Duodenal mucosa (tissue), 2 donors: ENCODE results near the gene SMPD3.

ENCODE experiments used
- H3K27ac ChIP-seq: one replicate; pipeline ENCODE4 v1.7.0; 2013; ENCODE audit warnings: low read depth, low read length
- H3K27me3 ChIP-seq, 2 donors: one replicate each; pipeline ENCODE4 v1.7.0; 2013; ENCODE audit warnings: low read length in 2 of 2, control low read depth in 1 of 2; ENCODE audit not compliant: insufficient read depth in 2 of 2, control insufficient read depth in 1 of 2
- H3K36me3 ChIP-seq, 2 donors: one replicate each; pipeline ENCODE4 v1.7.0; 2013; ENCODE audit warnings: low read length in 2 of 2, control low read depth in 1 of 2; ENCODE audit not compliant: insufficient read depth in 2 of 2, control insufficient read depth in 1 of 2
- H3K4me1 ChIP-seq, 2 donors: one replicate each; pipeline ENCODE4 v1.7.0; 2013; ENCODE audit warnings: low read length in 2 of 2, control low read depth in 1 of 2; ENCODE audit not compliant: insufficient read depth in 2 of 2, control insufficient read depth in 1 of 2
- H3K4me3 ChIP-seq, 2 donors: one replicate each; pipeline ENCODE4 v1.7.0; 2013; ENCODE audit warnings: low read length in 2 of 2, low read depth in 1 of 2
- H3K9ac ChIP-seq, 2 donors: one replicate each; pipeline ENCODE4 v1.7.0; 2013; ENCODE audit warnings: low read length in 2 of 2, low read depth in 1 of 2
- H3K9me3 ChIP-seq, 2 donors: one replicate each; pipeline ENCODE4 v1.7.0; 2013; ENCODE audit warnings: low read length in 2 of 2, control low read depth in 1 of 2; ENCODE audit not compliant: control insufficient read depth in 1 of 2

The SMPD3 gene

DNA sequence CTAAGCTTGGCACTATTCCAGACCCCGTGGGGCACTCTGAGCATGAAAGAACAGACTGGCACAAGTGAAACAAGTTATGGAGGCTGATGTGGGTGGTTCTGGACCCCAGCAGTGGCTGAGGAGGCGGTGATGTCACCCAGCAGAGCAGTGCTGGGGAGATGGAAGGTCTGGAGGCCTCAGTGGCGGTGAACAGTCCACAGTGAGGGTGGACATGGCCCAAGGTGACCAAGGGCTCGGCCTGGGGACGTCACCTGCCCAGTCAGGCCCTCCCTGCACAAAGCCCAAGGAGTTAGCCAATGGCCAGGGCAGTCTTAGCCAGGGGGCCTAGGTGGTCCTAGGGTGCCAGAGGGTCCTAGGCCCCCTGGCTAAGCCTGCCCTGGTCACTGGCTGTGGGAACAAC lies 24.5 kb downstream of the SMPD3 start:
- peaks cover 16 to 22% of the 10 kb centered on the region in 2 donors for H3K4me1 ChIP-seq
- no peaks in the 10 kb centered on the region for H3K9me3 ChIP-seq
- H3K27me3 ChIP-seq = no peaks in the 10 kb centered on the region
- no peak overlapping the region for H3K27ac ChIP-seq
- no peaks in the 10 kb centered on the region for H3K36me3 ChIP-seq
- H3K9ac ChIP-seq = no peak overlapping the region
- H3K4me3 ChIP-seq = no peak overlapping the region

DNA sequence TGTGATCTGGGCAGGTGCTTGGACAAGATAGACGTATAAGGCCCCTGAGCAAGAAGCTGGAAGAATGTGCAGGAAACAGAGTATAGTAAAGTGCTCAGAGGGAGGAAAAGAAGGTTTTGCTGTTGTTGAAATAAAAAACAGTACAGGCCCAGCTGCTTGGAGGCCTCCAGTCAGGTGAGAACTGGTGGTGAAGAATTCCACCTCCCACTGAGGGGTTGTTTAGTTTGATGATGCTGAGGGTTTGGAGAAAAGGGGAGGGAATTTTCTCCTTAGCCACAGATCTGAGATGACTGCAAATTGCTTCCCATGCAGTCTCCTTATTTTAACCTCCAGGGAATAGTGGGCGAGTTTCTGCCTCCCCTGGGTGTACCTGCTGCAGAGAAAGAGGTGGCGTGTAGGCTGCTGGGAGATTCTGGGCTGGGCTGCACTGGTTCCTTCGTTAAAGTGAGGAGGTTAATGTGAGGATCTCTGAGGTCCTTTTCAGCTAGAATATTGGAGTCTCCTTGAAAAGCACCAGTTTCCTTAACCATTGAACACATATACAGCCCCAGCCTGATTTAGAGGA lies 25.8 kb downstream of the SMPD3 start:
- Histone ChIP-seq H3K27ac (no peak overlapping the region), H3K4me1 (peaks cover 29 to 35% of the 10 kb centered on the region in 2 donors), H3K27me3 (no peaks in the 10 kb centered on the region), H3K9ac (no peak overlapping the region), H3K36me3 (no peaks in the 10 kb centered on the region), H3K9me3 (no peaks in the 10 kb centered on the region), H3K4me3 (no peak overlapping the region)

DNA sequence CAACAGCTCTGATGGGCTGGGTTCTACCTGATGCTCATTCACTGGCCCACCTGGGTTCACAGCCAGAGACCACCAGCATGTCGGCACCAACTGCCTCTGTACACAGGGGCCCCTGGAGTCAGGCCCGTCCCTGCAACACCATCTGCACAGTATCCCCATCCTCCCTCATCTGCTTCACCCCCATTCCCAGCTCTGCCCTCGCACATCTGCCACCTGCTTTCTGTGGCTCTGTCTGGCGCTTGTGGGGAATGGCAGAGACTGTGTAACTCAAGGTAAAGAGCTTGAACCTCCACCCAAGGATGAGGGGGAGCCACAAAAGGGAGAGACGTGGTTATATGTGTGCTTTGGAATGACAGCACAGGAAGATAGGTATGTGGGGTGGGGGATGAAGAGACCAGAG lies 27.2 kb downstream of the SMPD3 start:
- no peak overlapping the region for H3K9ac ChIP-seq
- H3K4me1 ChIP-seq = peaks cover 43 to 44% of the 10 kb centered on the region in 2 donors
- H3K9me3 ChIP-seq = no peaks in the 10 kb centered on the region
- H3K27ac ChIP-seq = no peak overlapping the region
- H3K27me3 ChIP-seq = no peaks in the 10 kb centered on the region
- no peak overlapping the region for H3K4me3 ChIP-seq
- no peaks in the 10 kb centered on the region for H3K36me3 ChIP-seq

DNA sequence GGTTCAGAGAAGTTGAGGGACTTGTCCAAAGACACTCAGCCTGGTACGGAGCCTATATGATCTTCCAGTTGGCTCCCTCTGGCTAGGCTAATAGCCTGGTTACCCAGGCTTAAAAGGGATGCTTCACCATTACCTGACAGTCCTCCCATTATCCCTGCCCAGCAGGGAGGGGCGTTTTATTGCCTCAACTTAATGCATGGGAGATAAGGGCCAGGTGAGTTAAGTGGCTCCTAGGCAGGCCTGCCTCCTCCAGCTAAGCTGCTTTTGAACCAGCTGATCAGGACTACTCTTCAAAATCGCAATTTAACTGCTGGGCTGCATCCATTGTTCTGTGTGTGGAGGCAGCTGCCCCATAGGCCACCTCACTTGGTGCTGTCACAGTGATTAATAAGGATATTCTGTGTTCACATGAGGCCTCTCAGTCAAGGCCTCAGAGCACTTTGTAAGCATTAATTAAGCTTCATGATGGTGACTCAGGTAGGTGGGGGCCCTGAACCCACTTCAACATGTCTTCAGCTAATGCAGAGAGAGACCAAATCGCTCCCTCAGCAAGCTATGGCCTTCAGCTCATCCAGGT lies 27.9 kb downstream of the SMPD3 start:
- Histone ChIP-seq H3K27me3 (no peaks in the 10 kb centered on the region), H3K36me3 (no peaks in the 10 kb centered on the region), H3K27ac (no peak overlapping the region), H3K4me1 (peaks cover 44 to 49% of the 10 kb centered on the region in 2 donors), H3K9ac (no peak overlapping the region), H3K9me3 (no peaks in the 10 kb centered on the region), H3K4me3 (no peak overlapping the region)

DNA sequence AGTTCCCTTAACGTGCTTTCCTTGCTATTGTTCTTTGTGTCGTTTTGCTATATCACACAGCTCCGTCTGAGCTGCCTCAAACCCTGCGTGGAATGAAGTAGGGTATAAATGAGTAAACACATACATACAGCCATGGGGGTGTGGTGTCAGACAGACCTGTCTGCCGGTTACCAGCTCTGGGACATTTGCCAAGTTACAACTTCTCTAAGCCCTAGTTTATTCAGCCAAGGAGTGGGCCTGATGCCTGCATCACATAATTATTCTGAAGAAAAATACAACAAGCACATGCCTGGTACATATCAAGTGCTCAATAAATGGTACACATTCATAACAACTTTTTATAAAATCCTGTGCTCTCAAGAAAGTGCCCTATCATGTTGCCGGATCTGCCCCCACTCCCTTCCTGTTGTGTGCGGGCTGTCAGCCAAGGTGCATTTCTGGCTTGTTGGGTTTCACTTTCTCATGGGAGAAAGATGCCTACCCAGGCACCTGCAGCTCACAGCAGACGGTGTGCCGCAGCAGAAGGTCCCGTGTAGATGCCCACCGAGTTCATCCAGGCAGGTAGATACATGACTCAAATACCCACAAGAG lies 30.5 kb downstream of the SMPD3 start:
- Histone ChIP-seq H3K27me3 (no peaks in the 10 kb centered on the region), H3K9me3 (no peaks in the 10 kb centered on the region), H3K4me3 (peak overlapping the region; percentile 44), H3K9ac (peak overlapping the region; percentile 40 to 70), H3K36me3 (no peaks in the 10 kb centered on the region), H3K27ac (peak overlapping the region; percentile 86), H3K4me1 (peaks cover 51 to 52% of the 10 kb centered on the region in 2 donors)

DNA sequence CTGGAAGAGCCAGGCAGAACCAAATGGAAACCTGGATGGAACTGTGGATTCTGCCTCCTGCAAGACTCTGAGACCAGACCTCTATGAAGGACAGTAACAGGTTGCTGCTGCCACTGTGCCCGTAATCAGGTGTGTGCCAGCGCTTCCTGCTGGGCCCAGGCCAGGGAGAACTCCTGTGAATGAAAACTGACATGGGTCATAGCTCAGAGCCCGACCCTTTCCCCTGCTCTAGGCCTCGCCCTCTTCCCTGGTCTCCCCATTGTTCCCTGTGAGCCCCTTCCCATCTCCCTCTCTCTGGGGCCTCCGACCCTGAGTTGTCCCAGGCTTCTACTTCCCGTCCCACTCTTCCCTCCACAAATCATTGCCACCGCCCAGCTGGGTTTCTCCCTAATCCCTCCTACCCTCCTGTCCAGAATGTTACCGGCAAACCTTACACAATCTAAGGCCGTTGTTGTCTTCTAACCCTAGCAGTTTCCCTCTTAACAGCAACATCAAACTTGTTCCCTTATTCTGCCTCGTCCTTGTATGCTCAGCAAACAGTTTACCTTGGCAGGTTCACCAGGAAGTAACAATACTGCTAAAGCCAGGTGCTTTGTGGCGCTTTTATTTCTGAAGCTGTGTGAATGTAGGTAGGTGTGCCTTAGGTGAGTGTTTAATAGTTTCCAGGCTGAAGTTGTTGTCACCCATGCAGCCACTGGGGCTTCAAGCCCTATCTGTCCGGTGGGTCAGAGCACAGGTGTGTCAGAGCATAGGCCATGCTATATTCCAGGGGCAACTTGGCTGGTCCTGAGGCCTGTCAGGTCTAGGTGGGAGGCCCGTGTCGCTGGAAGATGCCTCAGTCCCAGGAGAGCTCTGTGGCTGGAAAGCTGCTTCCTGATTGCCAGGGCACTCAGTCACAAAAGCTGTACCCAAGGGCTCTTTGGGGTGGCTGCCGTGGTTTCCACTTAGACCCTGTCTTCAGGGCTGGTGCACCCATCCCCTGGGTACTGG lies 32.0 kb downstream of the SMPD3 start:
- peak overlapping the region; percentile 86 for H3K27ac ChIP-seq
- no peaks in the 10 kb centered on the region for H3K9me3 ChIP-seq
- peak overlapping the region; percentile 29 to 44 for H3K4me3 ChIP-seq
- no peaks in the 10 kb centered on the region for H3K36me3 ChIP-seq
- H3K27me3 ChIP-seq = no peaks in the 10 kb centered on the region
- H3K4me1 ChIP-seq = peaks cover 51 to 52% of the 10 kb centered on the region in 2 donors
- H3K9ac ChIP-seq = peak overlapping the region; percentile 27 to 70

DNA sequence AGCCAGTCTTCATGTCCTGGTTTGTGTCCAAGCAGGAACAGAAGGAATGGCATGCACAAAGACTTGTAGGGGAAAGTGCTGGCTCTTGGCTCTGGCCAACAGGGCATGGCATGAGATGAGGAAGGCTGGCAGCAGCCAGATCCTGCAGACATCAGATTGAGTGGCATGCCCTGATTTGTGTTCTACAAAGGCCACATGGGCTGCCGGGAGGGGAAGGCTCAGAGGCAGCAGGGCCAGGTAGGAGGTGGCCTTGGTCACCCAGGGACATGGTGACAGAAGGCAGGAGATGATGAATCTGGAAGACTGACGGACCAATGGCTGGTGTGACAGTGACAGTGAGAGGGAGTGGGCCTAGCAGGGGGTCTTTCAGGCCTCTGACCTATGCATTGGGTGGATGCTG lies 33.7 kb downstream of the SMPD3 start:
- Histone ChIP-seq H3K27me3 (no peaks in the 10 kb centered on the region), H3K4me1 (peaks cover 40 to 42% of the 10 kb centered on the region in 2 donors), H3K9ac (no peak overlapping the region), H3K27ac (no peak overlapping the region), H3K36me3 (no peaks in the 10 kb centered on the region), H3K4me3 (no peak overlapping the region), H3K9me3 (no peaks in the 10 kb centered on the region)

DNA sequence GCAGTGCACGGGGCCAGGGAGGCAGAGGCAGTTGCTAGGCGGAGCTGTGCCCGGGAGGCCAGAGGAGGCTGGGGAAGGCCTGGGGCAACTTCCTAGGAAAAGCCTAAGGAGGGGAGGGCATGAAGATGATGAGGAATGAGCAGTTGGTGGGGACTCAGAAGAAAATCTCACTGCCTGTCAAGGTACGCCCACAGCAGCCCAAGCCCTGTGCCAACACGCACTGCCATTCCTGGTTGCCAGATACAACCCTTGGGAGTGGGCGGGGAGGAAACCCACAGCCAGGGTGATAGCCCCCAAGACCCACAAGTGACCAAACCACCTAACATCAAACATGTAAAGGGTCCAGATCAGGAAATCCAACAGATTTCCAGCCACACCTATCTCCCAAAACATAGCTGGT lies 36.2 kb downstream of the SMPD3 start:
- Histone ChIP-seq H3K27ac (no peak overlapping the region), H3K27me3 (no peaks in the 10 kb centered on the region), H3K9ac (no peak overlapping the region), H3K9me3 (no peaks in the 10 kb centered on the region), H3K4me3 (no peak overlapping the region), H3K4me1 (peaks cover 18 to 21% of the 10 kb centered on the region in 2 donors), H3K36me3 (no peaks in the 10 kb centered on the region)

DNA sequence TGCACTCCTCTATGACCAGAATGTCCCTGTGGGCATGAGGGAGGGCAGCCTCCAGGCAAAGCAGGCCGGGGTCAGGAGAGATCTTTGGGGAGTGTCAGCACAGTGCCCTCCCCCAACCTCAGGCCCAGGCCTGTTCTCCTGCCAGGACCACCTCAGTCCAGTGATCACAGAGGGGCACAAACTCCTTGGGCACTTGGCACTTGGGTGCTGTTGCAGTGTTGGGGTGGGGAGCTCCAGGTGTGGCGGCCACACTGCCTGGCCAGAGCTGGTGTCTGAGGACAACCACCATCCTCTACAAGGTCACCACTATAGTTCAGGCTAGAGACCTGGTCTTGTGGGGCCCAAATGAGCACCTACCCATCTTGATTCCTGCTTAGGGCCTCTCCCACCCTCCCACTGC lies 37.2 kb downstream of the SMPD3 start:
- Histone ChIP-seq H3K9ac (no peak overlapping the region), H3K4me3 (no peak overlapping the region), H3K9me3 (no peaks in the 10 kb centered on the region), H3K27me3 (no peaks in the 10 kb centered on the region), H3K27ac (no peak overlapping the region), H3K36me3 (no peaks in the 10 kb centered on the region), H3K4me1 (peaks cover 9 to 12% of the 10 kb centered on the region in 2 donors)

DNA sequence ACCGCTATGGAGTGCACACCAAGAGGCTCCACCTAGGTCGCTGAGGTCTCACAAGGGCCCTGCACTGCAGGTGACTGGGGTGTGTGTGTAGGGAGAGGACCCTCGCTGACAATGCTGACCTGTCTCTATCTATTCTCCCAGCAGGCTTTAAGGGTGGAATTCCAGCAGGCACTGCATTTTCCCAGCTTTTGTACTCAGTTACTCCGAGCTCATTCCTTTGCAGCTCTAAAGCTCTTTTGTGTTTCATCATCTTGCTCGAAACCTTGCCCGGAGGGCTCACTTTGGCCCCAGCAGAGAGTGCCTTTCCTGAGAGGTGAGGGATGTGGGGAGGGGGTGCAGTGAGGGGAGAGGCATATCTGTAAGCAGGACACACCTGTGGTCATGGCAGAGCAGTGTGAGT lies 39.3 kb downstream of the SMPD3 start:
- Histone ChIP-seq H3K27ac (no peak overlapping the region), H3K27me3 (no peaks in the 10 kb centered on the region), H3K4me1 (no peaks in the 10 kb centered on the region), H3K9me3 (no peaks in the 10 kb centered on the region), H3K9ac (no peak overlapping the region), H3K4me3 (no peak overlapping the region), H3K36me3 (no peaks in the 10 kb centered on the region)
